ENCODE measurements around the gene SSBP3.

DNA sequence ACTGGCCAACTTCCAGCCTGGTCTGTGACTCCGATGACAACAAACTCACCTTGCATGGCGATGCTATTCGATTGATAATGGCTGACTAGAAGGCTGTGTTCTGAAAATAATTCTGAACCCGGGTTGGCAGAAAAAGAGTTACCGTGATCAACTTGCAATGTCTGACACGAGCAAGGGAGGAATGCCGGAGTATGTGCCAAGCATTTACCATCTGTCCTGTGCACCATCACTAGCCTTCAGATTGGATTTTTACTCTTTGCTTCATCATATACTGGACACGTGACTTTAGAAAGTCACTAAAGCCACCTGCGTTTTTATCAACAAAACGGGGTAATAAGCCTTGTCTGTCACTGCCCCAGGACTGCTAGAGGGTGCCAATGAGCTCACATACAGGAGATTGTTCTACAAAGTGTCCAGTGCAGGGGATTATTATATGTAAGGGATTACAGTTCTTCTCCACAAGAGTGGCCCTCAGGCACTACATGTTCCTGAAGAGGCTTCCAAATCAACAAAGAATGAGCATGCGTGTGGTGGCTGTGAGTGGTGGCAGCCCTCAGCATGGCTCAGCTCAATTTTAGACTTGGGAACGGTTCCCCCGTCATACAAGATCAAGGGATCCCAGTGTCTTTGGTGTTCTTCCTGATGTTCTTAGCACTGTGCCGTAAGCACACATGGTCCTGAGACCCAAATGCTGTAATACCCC lies 35.8 kb downstream of the SSBP3 start:
- TF ChIP-seq, protein P1, sequence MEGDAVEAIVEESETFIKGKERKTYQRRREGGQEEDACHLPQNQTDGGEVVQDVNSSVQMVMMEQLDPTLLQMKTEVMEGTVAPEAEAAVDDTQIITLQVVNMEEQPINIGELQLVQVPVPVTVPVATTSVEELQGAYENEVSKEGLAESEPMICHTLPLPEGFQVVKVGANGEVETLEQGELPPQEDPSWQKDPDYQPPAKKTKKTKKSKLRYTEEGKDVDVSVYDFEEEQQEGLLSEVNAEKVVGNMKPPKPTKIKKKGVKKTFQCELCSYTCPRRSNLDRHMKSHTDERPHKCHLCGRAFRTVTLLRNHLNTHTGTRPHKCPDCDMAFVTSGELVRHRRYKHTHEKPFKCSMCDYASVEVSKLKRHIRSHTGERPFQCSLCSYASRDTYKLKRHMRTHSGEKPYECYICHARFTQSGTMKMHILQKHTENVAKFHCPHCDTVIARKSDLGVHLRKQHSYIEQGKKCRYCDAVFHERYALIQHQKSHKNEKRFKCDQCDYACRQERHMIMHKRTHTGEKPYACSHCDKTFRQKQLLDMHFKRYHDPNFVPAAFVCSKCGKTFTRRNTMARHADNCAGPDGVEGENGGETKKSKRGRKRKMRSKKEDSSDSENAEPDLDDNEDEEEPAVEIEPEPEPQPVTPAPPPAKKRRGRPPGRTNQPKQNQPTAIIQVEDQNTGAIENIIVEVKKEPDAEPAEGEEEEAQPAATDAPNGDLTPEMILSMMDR (optimal IDR thresholded peaks at IDR 0.05 in 1 of 3, IDR thresholded peaks at IDR 0.05 in 1 of 3, conservative IDR thresholded peaks at IDR 0.05 in 1 of 3; ENCODE audit: extremely low read depth in 1 of 3, insufficient read depth in 2 of 3, low read length in 3 of 3): peak in 1 of 3 experiments; percentile 41
- TF ChIP-seq EZH2 (IDR thresholded peaks at IDR 0.05; ENCODE audit: low read length): no peak
